PC-3 (cell line): Measurements from ENCODE around the gene CBX2. TPM values are rescaled to one million over a fixed set of nuclear protein-coding genes. Genes with fewer than 3 reads are reported as not detected.

Experiments
- ATAC-seq: fragments of 200-7000 bp; cut with Tn5 transposase; 2 replicates; pipeline ENCODE4 v1.9.1; 2020; ENCODE audit warnings: mild to moderate bottlenecking, moderate library complexity
- BruUV-seq: library from RNA; stranded (reverse); fragments of 400-500 nt; replicated peaks from 2 replicates; lab custom pipeline; 2021; lab: Mats Ljungman, UMichigan
- CTCF ChIA-PET: fragments of 300-600 bp; sonication (Branson Sonifier 250); formaldehyde crosslinking; loops from one replicate; lab custom pipeline; 2022; ENCODE audit warnings: antibody characterized with exemption; lab: Charles Lee
- POLR2A ChIA-PET: fragments of 300-600 bp; sonication (Branson Sonifier 250); formaldehyde crosslinking; loops from one replicate; lab custom pipeline; 2022; ENCODE audit warnings: antibody characterized with exemption; ENCODE audit not compliant: unreplicated experiment; lab: Charles Lee
- DNase-seq: peaks from one replicate; pipeline ENCODE4 v3.0.0-alpha.2; 2015
- H2AFZ ChIP-seq: fragments of 300-600 bp; sonication (generic); 2 replicates; pipeline ENCODE4 v1.6.0; 2016; ENCODE audit warnings: antibody characterized with exemption, low read length
- H3F3A ChIP-seq: fragments of 300-600 bp; sonication (generic); one replicate; pipeline ENCODE4 v1.6.0; 2017; ENCODE audit warnings: antibody characterized with exemption, low read length, control low read depth, mild to moderate bottlenecking; ENCODE audit not compliant: unreplicated experiment
- H3K27ac ChIP-seq: fragments of 300-600 bp; sonication (generic); 2 replicates; pipeline ENCODE4 v1.5.1; 2016; ENCODE audit warnings: mild to moderate bottlenecking, low read length
- H3K27me3 ChIP-seq: fragments of 300-600 bp; sonication (generic); 2 replicates; pipeline ENCODE4 v1.6.1; 2016; ENCODE audit warnings: low read length, mixed read lengths
- H3K36me3 ChIP-seq: fragments of 300-600 bp; sonication (generic); 2 replicates; pipeline ENCODE4 v1.6.1; 2016; ENCODE audit warnings: low read depth, mixed run types, low read length, mixed read lengths
- H3K4me1 ChIP-seq: fragments of 300-600 bp; sonication (generic); 2 replicates; pipeline ENCODE4 v1.5.1; 2016; ENCODE audit warnings: low read length; ENCODE audit not compliant: insufficient read depth
- H3K4me2 ChIP-seq: fragments of 300-600 bp; sonication (generic); 2 replicates; pipeline ENCODE4 v1.6.0; 2016; ENCODE audit warnings: low read length
- H3K4me3 ChIP-seq: fragments of 300-600 bp; sonication (generic); 2 replicates; pipeline ENCODE4 v1.5.1; 2016; ENCODE audit warnings: mild to moderate bottlenecking, low read length, mixed read lengths
- H3K79me2 ChIP-seq: fragments of 300-600 bp; sonication (generic); 2 replicates; pipeline ENCODE4 v1.6.1; 2017; ENCODE audit warnings: low read length, mixed read lengths
- H3K9ac ChIP-seq: fragments of 300-600 bp; sonication (generic); 2 replicates; pipeline ENCODE4 v1.6.0; 2016; ENCODE audit warnings: mild to moderate bottlenecking, low read length
- H3K9me2 ChIP-seq: fragments of 300-600 bp; sonication (generic); replicated peaks from 2 replicates; pipeline ENCODE4 v1.6.1; 2016; ENCODE audit warnings: mixed run types, low read length, mixed read lengths
- H3K9me3 ChIP-seq: fragments of 300-600 bp; sonication (generic); 2 replicates; pipeline ENCODE4 v1.6.1; 2016; ENCODE audit warnings: low read length, mixed read lengths
- H4K20me1 ChIP-seq: fragments of 300-600 bp; sonication (generic); 2 replicates; pipeline ENCODE4 v1.6.1; 2016; ENCODE audit warnings: low read length, mixed read lengths
- CTCF ChIP-seq: fragments of 300-600 bp; sonication (generic); conservative IDR thresholded peaks from 2 replicates; pipeline ENCODE4 v1.5.1; 2017; ENCODE audit warnings: antibody characterized with exemption, low read depth, mild to moderate bottlenecking, low read length
- EZH2 ChIP-seq: fragments of 300-600 bp; sonication (generic); IDR thresholded peaks from one replicate; pipeline ENCODE4 v1.6.1; 2017; ENCODE audit warnings: antibody characterized with exemption, mild to moderate bottlenecking, low read length; ENCODE audit not compliant: unreplicated experiment
- EZH2phosphoT487 ChIP-seq: fragments of 300-600 bp; sonication (generic); IDR thresholded peaks from 2 replicates; pipeline ENCODE4 v1.6.1; 2018; ENCODE audit warnings: mild to moderate bottlenecking, antibody characterized with exemption, low read length, borderline replicate concordance
- intact Hi-C: fragments of 100-400 bp; cut with micrococcal nuclease; formaldehyde crosslinking; loops from 2 replicates; pipeline ENCODE4 v1.9.0; 2023
- total RNA-seq: library from RNA; depleted of rRNA; stranded (reverse); fragments of >200 nt; gene quantifications from 2 replicates; pipeline ENCODE4 v1.2.3, GENCODE V29; 2014

CBX2 gene
- total RNA-seq, 1 experiment from 2014 or later, result 39.2 TPM

- Histone ChIP-seq H3K9ac (no peak overlapping the region), H3K36me3 (0 out of 2 replicates have a peak, but pooled peaks cover 6% of the 10 kb centered on the region), H3K9me3 (no peaks in the 10 kb centered on the region), H3K4me1 (peaks cover 13% of the 10 kb centered on the region), H3K79me2 (peaks cover 15% of the 10 kb centered on the region), H4K20me1 (peaks cover 3% of the 10 kb centered on the region; the same call in 1 of the 2 replicates), H3F3A (peaks cover 3% of the 10 kb centered on the region), H3K27ac (no peak overlapping the region), H3K9me2 (no peaks in the 10 kb centered on the region), H3K27me3 (peaks cover 9% of the 10 kb centered on the region; the same call in 1 of the 2 replicates), H3K4me2 (peak overlapping the region; percentile 87), H3K4me3 (no peak overlapping the region), H2AFZ (no peak overlapping the region)
- ATAC-seq (no peak), DNase-seq (no peak)
- POLR2A ChIA-PET, result no interaction called here
- intact Hi-C loops, result loop anchor here (5.0 kb wide), 1 partner anchor 126 kb away; no protein-coding TSS in a partner anchor
- no TSS peak for BruUV-seq
- CTCF ChIA-PET, result no interaction called here
- TF ChIP-seq CTCF, result no peak
These were observed 13.1 kb downstream of the CBX2 start for GRCh38 chr17:79790805-79791734.

GRCh38 chr17:79791735-79792161, 13.8 kb downstream of the CBX2 start:
- Histone ChIP-seq H3K9me3 (no peaks in the 10 kb centered on the region), H3K4me2 (no peak overlapping the region), H3K4me3 (no peak overlapping the region), H3K9me2 (no peaks in the 10 kb centered on the region), H3K36me3 (0 out of 2 replicates have a peak, but pooled peaks cover 6% of the 10 kb centered on the region), H3K4me1 (peaks cover 14% of the 10 kb centered on the region), H3K79me2 (peaks cover 22% of the 10 kb centered on the region), H3K9ac (no peak overlapping the region), H3F3A (peaks cover 3% of the 10 kb centered on the region), H4K20me1 (peaks cover 3% of the 10 kb centered on the region; the same call in 1 of the 2 replicates), H2AFZ (no peak overlapping the region), H3K27me3 (peaks cover 9% of the 10 kb centered on the region; the same call in 1 of the 2 replicates), H3K27ac (no peak overlapping the region)
- ATAC-seq (no peak), DNase-seq (no peak)
- TF ChIP-seq EZH2phosphoT487, result no peak
- no peak for TF ChIP-seq CTCF
- no peak for TF ChIP-seq EZH2
- intact Hi-C loops, result loop anchor here (5.0 kb wide), 1 partner anchor 126 kb away; no protein-coding TSS in a partner anchor
- ChIA-PET POLR2A (no interaction called here), CTCF (no interaction called here)
- BruUV-seq, result no TSS peak
